Cardiac muscle cell (in vitro differentiated cells and primary cell): Measurements from ENCODE around the gene ZNF536. TPM values are rescaled to one million over a fixed set of nuclear protein-coding genes. Genes with fewer than 3 reads are reported as not detected.

ENCODE experiments used
- DNase-seq, 2 donors: peaks; one replicate each; pipeline versions ENCODE4 v3.0.0 to v3.0.0-alpha.2; 2010 to 2017; ENCODE audit warnings: low read depth in 1 of 2, low spot score in 1 of 2
- H3K27ac ChIP-seq: fragments of 200-600 bp; sonication (generic); 2 replicates; pipeline ENCODE4 v1.5.1; 2016
- H3K27me3 ChIP-seq: fragments of 200-600 bp; sonication (generic); 2 replicates; pipeline ENCODE4 v1.6.0; 2016; ENCODE audit warnings: control low read depth
- H3K36me3 ChIP-seq: fragments of 200-600 bp; sonication (generic); 2 replicates; pipeline ENCODE4 v1.5.1; 2016; ENCODE audit warnings: control low read depth
- H3K4me1 ChIP-seq: fragments of 200-600 bp; sonication (generic); 2 replicates; pipeline ENCODE4 v1.8.1; 2017; ENCODE audit warnings: low read depth, mild to moderate bottlenecking, mixed run types
- H3K4me3 ChIP-seq: fragments of 200-600 bp; sonication (generic); 2 replicates; pipeline ENCODE4 v1.5.1; 2016; ENCODE audit warnings: mild to moderate bottlenecking
- H3K9me3 ChIP-seq: fragments of 200-600 bp; sonication (generic); 2 replicates; pipeline ENCODE4 v1.5.1; 2017; ENCODE audit warnings: low read depth, mild to moderate bottlenecking, control low read depth
- polyA plus RNA-seq: library from polyadenylated mRNA; unstranded; fragments of >200 nt; fragmentation: Nextera tagmentation; extraction: Ambion mirVana; gene quantifications from 2 replicates; pipeline ENCODE4 v1.2.1, GENCODE V29; 2016
- total RNA-seq: library from RNA; depleted of rRNA; stranded (reverse); fragments of >200 nt; gene quantifications from 2 replicates; pipeline ENCODE4 v1.2.3, GENCODE V29; 2016
- TF ChIP-seq, protein P1 (sequence below): IDR thresholded peaks from 2 replicates; pipeline ENCODE4 v1.5.1; 2012; ENCODE audit warnings: low read depth, mild to moderate bottlenecking, low read length

The ZNF536 gene
- total and polyA plus RNA-seq, 2 experiments from 2014 or later = 0.12 to 0.39 TPM

GRCh38 chr19:30338878-30339623, 33.1 kb upstream of the ZNF536 start:
- peaks cover 7% of the 10 kb centered on the region for H3K27me3 ChIP-seq
- H3K4me3 ChIP-seq = no peak overlapping the region
- no peak for DNase-seq
- H3K4me1 ChIP-seq = no peaks in the 10 kb centered on the region
- no peaks in the 10 kb centered on the region for H3K36me3 ChIP-seq
- TF ChIP-seq, protein P1, sequence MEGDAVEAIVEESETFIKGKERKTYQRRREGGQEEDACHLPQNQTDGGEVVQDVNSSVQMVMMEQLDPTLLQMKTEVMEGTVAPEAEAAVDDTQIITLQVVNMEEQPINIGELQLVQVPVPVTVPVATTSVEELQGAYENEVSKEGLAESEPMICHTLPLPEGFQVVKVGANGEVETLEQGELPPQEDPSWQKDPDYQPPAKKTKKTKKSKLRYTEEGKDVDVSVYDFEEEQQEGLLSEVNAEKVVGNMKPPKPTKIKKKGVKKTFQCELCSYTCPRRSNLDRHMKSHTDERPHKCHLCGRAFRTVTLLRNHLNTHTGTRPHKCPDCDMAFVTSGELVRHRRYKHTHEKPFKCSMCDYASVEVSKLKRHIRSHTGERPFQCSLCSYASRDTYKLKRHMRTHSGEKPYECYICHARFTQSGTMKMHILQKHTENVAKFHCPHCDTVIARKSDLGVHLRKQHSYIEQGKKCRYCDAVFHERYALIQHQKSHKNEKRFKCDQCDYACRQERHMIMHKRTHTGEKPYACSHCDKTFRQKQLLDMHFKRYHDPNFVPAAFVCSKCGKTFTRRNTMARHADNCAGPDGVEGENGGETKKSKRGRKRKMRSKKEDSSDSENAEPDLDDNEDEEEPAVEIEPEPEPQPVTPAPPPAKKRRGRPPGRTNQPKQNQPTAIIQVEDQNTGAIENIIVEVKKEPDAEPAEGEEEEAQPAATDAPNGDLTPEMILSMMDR = no peak
- H3K27ac ChIP-seq = no peak overlapping the region
- no peaks in the 10 kb centered on the region for H3K9me3 ChIP-seq

GRCh38 chr19:30339624-30340525, 32.3 kb upstream of the ZNF536 start:
- no peaks in the 10 kb centered on the region for H3K9me3 ChIP-seq
- no peak for DNase-seq
- no peaks in the 10 kb centered on the region for H3K36me3 ChIP-seq
- H3K4me1 ChIP-seq = no peaks in the 10 kb centered on the region
- H3K27ac ChIP-seq = no peak overlapping the region
- no peak overlapping the region for H3K4me3 ChIP-seq
- H3K27me3 ChIP-seq = peaks cover 7% of the 10 kb centered on the region
- TF ChIP-seq, protein P1 = no peak

GRCh38 chr19:30340771-30341561, 31.2 kb upstream of the ZNF536 start:
- H3K4me1 ChIP-seq = no peaks in the 10 kb centered on the region
- H3K4me3 ChIP-seq = no peak overlapping the region
- H3K27me3 ChIP-seq = peaks cover 7% of the 10 kb centered on the region
- H3K27ac ChIP-seq = no peak overlapping the region
- no peaks in the 10 kb centered on the region for H3K36me3 ChIP-seq
- TF ChIP-seq, protein P1 = no peak
- DNase-seq = no peak
- no peaks in the 10 kb centered on the region for H3K9me3 ChIP-seq

DNA sequence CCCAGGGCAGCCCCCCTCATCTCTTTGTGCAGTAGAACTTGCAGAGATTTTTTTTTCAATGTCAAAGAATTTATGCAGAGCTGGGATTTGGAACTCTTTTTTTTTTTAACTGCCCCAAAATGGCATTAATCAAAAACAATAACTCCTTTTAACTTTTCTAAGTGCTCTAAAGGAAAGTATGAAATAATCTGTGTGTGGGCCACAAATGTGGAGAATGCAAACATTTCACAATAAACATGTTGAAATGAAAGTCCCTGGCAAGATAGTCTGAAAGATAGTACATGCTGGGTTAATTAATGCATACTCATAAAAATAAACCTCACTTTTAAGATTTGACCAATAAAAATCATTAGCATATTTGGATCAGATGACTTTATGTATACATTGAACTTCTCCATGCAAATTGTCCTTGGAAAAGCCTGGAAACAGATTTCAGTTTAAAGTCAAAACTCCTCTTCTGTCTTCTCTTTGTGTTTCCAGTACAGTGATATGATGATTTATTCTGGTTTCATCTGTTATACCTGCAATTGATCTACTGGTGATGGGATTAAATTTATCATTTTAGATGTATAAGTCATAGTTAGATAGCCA, 30.5 kb upstream of the ZNF536 start:
- peaks cover 7% of the 10 kb centered on the region for H3K27me3 ChIP-seq
- TF ChIP-seq, protein P1 = no peak
- no peak overlapping the region for H3K4me3 ChIP-seq
- H3K4me1 ChIP-seq = no peaks in the 10 kb centered on the region
- no peaks in the 10 kb centered on the region for H3K36me3 ChIP-seq
- H3K27ac ChIP-seq = no peak overlapping the region
- no peaks in the 10 kb centered on the region for H3K9me3 ChIP-seq
- DNase-seq = no peak

- no peak overlapping the region for H3K27ac ChIP-seq
- no peak overlapping the region for H3K4me3 ChIP-seq
- TF ChIP-seq, protein P1 = no peak
- DNase-seq = no peak
- H3K36me3 ChIP-seq = no peaks in the 10 kb centered on the region
- no peaks in the 10 kb centered on the region for H3K4me1 ChIP-seq
- H3K27me3 ChIP-seq = peaks cover 9% of the 10 kb centered on the region
- H3K9me3 ChIP-seq = no peaks in the 10 kb centered on the region
These were observed 29.3 kb upstream of the ZNF536 start for GRCh38 chr19:30342901-30343300.
